Gastrocnemius medialis (tissue), 4 donors: ENCODE data around the gene SPTBN1.

ENCODE experiments used
- POLR2A ChIP-seq, 2 donors: fragments of 450-650 bp; IDR thresholded peaks; one replicate each; pipeline ENCODE4 v1.6.1; 2017; ENCODE audit warnings: antibody characterized with exemption in 2 of 2, mild to moderate bottlenecking in 2 of 2, moderate library complexity in 2 of 2
- TF ChIP-seq, protein P1 (sequence below), 5 experiments: fragments of 450-650 bp in 3 of 5; fragments of 200-600 bp in 2 of 5; sonication (generic) in 2 of 5; IDR thresholded peaks in 4 of 5; conservative IDR thresholded peaks in 1 of 5; 1 replicate in 4 of 5; 2 replicates in 1 of 5; pipeline ENCODE4 v1.5.1; 2016 to 2019; ENCODE audit warnings: antibody characterized with exemption in 5 of 5, mild to moderate bottlenecking in 3 of 5, moderate library complexity in 3 of 5

DNA sequence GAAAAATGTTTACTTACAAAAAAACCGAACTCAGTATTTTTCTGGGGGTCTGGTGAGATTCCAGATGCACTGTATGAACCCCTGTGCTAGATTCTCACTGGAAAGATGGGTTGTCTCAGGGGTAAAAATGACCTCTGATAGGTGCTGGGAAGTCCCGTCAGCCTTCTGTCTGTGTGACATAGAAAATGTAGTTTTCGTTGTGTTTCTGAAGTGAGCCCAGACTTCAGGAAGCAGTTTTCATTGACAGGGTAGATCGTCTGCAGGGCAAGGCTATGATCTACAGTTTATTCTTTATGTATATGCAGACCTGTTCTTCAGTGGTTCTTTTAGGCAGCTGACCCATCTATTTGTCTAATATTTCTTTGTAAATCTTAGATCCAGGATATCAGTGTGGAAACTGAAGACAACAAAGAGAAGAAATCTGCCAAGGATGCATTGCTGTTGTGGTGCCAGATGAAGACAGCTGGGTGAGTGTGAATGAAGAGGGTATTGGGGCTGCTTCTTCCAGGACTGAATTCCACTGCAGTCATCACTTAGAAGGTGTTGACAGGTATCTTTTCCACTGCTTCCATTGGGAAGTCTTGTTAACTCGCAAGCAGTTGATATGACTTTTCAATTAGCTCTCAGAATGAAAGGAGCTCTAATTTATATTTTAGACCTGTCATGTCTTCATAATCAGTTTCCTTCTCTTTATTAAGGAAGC, 159.9 kb downstream of the SPTBN1 start:
- no peak for TF ChIP-seq POLR2A (IDR thresholded peaks at IDR 0.05)
- TF ChIP-seq, protein P1, sequence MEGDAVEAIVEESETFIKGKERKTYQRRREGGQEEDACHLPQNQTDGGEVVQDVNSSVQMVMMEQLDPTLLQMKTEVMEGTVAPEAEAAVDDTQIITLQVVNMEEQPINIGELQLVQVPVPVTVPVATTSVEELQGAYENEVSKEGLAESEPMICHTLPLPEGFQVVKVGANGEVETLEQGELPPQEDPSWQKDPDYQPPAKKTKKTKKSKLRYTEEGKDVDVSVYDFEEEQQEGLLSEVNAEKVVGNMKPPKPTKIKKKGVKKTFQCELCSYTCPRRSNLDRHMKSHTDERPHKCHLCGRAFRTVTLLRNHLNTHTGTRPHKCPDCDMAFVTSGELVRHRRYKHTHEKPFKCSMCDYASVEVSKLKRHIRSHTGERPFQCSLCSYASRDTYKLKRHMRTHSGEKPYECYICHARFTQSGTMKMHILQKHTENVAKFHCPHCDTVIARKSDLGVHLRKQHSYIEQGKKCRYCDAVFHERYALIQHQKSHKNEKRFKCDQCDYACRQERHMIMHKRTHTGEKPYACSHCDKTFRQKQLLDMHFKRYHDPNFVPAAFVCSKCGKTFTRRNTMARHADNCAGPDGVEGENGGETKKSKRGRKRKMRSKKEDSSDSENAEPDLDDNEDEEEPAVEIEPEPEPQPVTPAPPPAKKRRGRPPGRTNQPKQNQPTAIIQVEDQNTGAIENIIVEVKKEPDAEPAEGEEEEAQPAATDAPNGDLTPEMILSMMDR (IDR thresholded peaks at IDR 0.05 in 4 of 5, conservative IDR thresholded peaks at IDR 0.05 in 1 of 5) = no peak
